GM23338 (cell line): ENCODE data around the gene ZSCAN25.

ENCODE experiments used
- CREB1 ChIP-seq: fragments of 250-450 bp; sonication (Bioruptor Pico); IDR thresholded peaks from 2 replicates; pipeline ENCODE4 v1.5.0; 2020; ENCODE audit warnings: low read depth, mild to moderate bottlenecking, moderate library complexity
- EZH2 ChIP-seq: fragments of 200-600 bp; sonication (generic); IDR thresholded peaks from one replicate; pipeline ENCODE4 v1.8.0; 2017; ENCODE audit warnings: antibody characterized with exemption, mild to moderate bottlenecking, low read depth; ENCODE audit not compliant: unreplicated experiment
- EZH2phosphoT487 ChIP-seq: fragments of 200-600 bp; sonication (generic); IDR thresholded peaks from one replicate; pipeline ENCODE4 v1.8.1; 2018; ENCODE audit warnings: antibody characterized with exemption; ENCODE audit not compliant: unreplicated experiment
- JUNB ChIP-seq: IDR thresholded peaks from one replicate; pipeline ENCODE4 v1.6.1; 2016; ENCODE audit warnings: antibody characterized with exemption; ENCODE audit not compliant: unreplicated experiment
- NANOG ChIP-seq: IDR thresholded peaks from 2 replicates; pipeline ENCODE4 v1.6.1; 2016; ENCODE audit warnings: antibody characterized with exemption, borderline replicate concordance
- POLR2AphosphoS5 ChIP-seq: IDR thresholded peaks from 2 replicates; pipeline ENCODE4 v1.6.1; 2016; ENCODE audit warnings: antibody characterized with exemption, low read depth
- REST ChIP-seq: IDR thresholded peaks from one replicate; pipeline ENCODE4 v1.6.1; 2018; ENCODE audit warnings: antibody characterized with exemption; ENCODE audit not compliant: unreplicated experiment
- STAT1 ChIP-seq: IDR thresholded peaks from one replicate; pipeline ENCODE4 v1.6.1; 2016; ENCODE audit warnings: antibody characterized with exemption; ENCODE audit not compliant: unreplicated experiment
- ZNF114 ChIP-seq: fragments of 250-450 bp; sonication (Bioruptor Pico); IDR thresholded peaks from 2 replicates; pipeline ENCODE4 v1.5.0; 2020; ENCODE audit warnings: mild to moderate bottlenecking, moderate library complexity
- ZNF462 ChIP-seq: fragments of 250-450 bp; sonication (Bioruptor Pico); IDR thresholded peaks from 2 replicates; pipeline ENCODE4 v1.5.0; 2020; ENCODE audit warnings: mild to moderate bottlenecking, moderate library complexity
- TF ChIP-seq, protein P1 (sequence below), 2 experiments: fragments of 200-600 bp in 1 of 2; sonication (generic) in 1 of 2; conservative IDR thresholded peaks; 2 replicates each; pipeline versions ENCODE4 v1.5.1 to v1.6.1; 2016 to 2017; ENCODE audit warnings: antibody characterized with exemption in 2 of 2, low read depth in 2 of 2, mild to moderate bottlenecking in 2 of 2, moderate library complexity in 1 of 2

DNA sequence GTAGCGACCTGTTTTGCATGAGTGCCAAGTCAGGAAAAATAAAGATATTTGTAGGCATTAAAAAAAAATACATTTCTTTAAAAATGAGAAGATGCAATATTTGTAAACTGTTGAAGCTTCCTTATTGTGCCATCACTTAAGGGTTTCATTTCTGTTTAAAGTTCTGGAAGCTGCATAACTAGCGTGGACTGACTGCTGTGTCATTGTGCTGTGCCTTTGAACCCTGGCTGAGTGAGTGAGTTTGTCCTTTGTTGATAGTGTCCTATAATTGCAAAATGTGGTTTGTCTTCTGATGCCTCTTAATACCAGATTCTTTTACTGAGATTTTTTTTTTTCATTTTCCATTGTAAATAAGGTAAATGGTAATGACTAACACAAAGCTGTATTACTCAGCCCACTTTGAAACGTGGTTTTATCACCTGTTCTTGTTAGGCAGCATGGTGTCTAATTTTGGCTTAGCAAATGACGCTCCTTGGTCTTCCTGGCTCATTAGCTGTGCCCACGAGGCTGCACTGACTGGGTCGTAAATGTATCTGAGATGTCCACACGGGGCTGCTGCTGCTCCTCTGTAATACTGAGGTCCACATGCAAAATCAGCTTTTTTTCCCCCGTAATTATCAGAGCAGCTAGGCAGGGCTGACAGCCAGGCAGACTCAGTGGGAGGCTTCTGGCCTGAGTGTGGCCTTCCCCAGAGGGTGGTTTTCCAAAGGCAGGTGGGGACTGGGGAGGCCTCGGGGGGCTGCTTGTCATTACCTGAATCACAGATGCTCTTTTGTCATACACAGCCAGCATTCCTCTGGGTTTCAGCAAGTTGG, 14.8 kb downstream of the ZSCAN25 start:
- TF ChIP-seq, protein P1, sequence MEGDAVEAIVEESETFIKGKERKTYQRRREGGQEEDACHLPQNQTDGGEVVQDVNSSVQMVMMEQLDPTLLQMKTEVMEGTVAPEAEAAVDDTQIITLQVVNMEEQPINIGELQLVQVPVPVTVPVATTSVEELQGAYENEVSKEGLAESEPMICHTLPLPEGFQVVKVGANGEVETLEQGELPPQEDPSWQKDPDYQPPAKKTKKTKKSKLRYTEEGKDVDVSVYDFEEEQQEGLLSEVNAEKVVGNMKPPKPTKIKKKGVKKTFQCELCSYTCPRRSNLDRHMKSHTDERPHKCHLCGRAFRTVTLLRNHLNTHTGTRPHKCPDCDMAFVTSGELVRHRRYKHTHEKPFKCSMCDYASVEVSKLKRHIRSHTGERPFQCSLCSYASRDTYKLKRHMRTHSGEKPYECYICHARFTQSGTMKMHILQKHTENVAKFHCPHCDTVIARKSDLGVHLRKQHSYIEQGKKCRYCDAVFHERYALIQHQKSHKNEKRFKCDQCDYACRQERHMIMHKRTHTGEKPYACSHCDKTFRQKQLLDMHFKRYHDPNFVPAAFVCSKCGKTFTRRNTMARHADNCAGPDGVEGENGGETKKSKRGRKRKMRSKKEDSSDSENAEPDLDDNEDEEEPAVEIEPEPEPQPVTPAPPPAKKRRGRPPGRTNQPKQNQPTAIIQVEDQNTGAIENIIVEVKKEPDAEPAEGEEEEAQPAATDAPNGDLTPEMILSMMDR (conservative IDR thresholded peaks at IDR 0.05; ENCODE audit: low read depth in 2 of 2) = peak; percentile 43 to 60
- TF ChIP-seq EZH2phosphoT487 = no peak
- no peak for TF ChIP-seq POLR2AphosphoS5
- no peak for TF ChIP-seq NANOG
- TF ChIP-seq JUNB = no peak
- no peak for TF ChIP-seq EZH2
- TF ChIP-seq CREB1 (CRISPR knock-in tag) = no peak
- TF ChIP-seq REST = no peak
- TF ChIP-seq ZNF114 (CRISPR knock-in tag) = no peak
- TF ChIP-seq ZNF462 = no peak
- TF ChIP-seq STAT1 = no peak
